K562 (cell line): ENCODE results near the gene LARP4B. TPM values are rescaled to one million over a fixed set of nuclear protein-coding genes. Genes with fewer than 3 reads are reported as not detected.

Experiments used
- ATAC-seq: fragments of 200-7000 bp; cut with Tn5 transposase; 3 replicates; pipeline ENCODE4 v1.9.1; 2020; ENCODE audit warnings: moderate library complexity
- BruUV-seq: library from RNA; stranded (reverse); fragments of 400-500 nt; replicated peaks from 2 replicates; lab custom pipeline; 2021; lab: Mats Ljungman, UMichigan
- CTCF ChIA-PET: fragments of 300-600 bp; formaldehyde crosslinking; extraction: SDS; loops from one replicate; lab custom pipeline; 2021; ENCODE audit warnings: low intra/inter-chr PET ratio; lab: Yijun Ruan, JAX
- POLR2A ChIA-PET: fragments of 300-600, 350-650 bp; sonication (Branson Sonifier 250); formaldehyde crosslinking; extraction: SDS; loops from one replicate; lab custom pipeline; 2021; ENCODE audit warnings: antibody characterized with exemption, inconsistent platforms; lab: Yijun Ruan, JAX
- DNase-seq, 4 experiments: peaks; one replicate each; pipeline versions ENCODE4 v3.0.0 to v3.0.0-alpha.2; 2011 to 2018; ENCODE audit warnings: low spot score in 3 of 4, mixed read lengths in 3 of 4; ENCODE audit errors: extremely low read depth in 1 of 4
- FAIRE-seq: peaks from 2 replicates; lab custom pipeline; 2011; peaks lifted over from hg19 to GRCh38; lab: Jason Lieb, UNC
- H2AFZ ChIP-seq: 2 replicates; pipeline ENCODE4 v1.6.0; 2011; ENCODE audit warnings: low read depth, low read length, control low read depth, inconsistent platforms
- H3K27ac ChIP-seq: fragments of 200-600 bp; 3 replicates; pipeline ENCODE4 v1.8.0; 2011; ENCODE audit warnings: low read depth, mild to moderate bottlenecking, control low read depth, inconsistent platforms, low read length, moderate library complexity, mixed read lengths; ENCODE audit errors: extremely low read depth
- H3K27me3 ChIP-seq, 2 experiments: fragments of 300-600 bp in 1 of 2; 2 replicates in 1 of 2; 3 replicates in 1 of 2; pipeline versions ENCODE4 v1.6.0 to v1.8.0; 2011; ENCODE audit warnings: inconsistent platforms in 2 of 2, low read length in 2 of 2, mild to moderate bottlenecking in 1 of 2, mixed read lengths in 1 of 2, moderate library complexity in 1 of 2; ENCODE audit not compliant: control insufficient read depth in 2 of 2, insufficient read depth in 2 of 2
- H3K36me3 ChIP-seq: fragments of 300-600 bp; 3 replicates; pipeline ENCODE4 v1.8.0; 2011; ENCODE audit warnings: mild to moderate bottlenecking, low read length, inconsistent platforms; ENCODE audit not compliant: control insufficient read depth, insufficient read depth
- H3K4me1 ChIP-seq, 2 experiments: fragments of 200-600 bp in 1 of 2; replicated peaks in 1 of 2; 2 replicates in 1 of 2; 3 replicates in 1 of 2; pipeline versions ENCODE4 v1.5.1 to v1.8.0; 2011; ENCODE audit warnings: inconsistent platforms in 2 of 2, low read length in 2 of 2, mild to moderate bottlenecking in 1 of 2, mixed read lengths in 1 of 2, moderate library complexity in 1 of 2; ENCODE audit not compliant: control insufficient read depth in 2 of 2, insufficient read depth in 2 of 2
- H3K4me2 ChIP-seq: 2 replicates; pipeline ENCODE4 v1.6.1; 2011; ENCODE audit warnings: low read length, control low read depth, inconsistent platforms, mixed read lengths; ENCODE audit not compliant: insufficient read depth
- H3K4me3 ChIP-seq: fragments of 200-600 bp; sonication (generic), shearing (Covaris generic); 2 replicates; pipeline ENCODE4 v1.5.1; 2016; ENCODE audit warnings: control low read depth, inconsistent platforms
- H3K79me2 ChIP-seq: fragments of 200-600 bp; 3 replicates; pipeline ENCODE4 v1.8.0; 2011; ENCODE audit warnings: low read length, inconsistent platforms; ENCODE audit not compliant: control insufficient read depth, insufficient read depth
- H3K9ac ChIP-seq, 2 experiments: 2 replicates each; pipeline versions ENCODE4 v1.6.0 to v1.6.1; 2011; ENCODE audit warnings: low read depth in 2 of 2, low read length in 2 of 2, control low read depth in 1 of 2, inconsistent platforms in 1 of 2, mild to moderate bottlenecking in 1 of 2, mixed read lengths in 1 of 2; ENCODE audit not compliant: insufficient read depth in 1 of 2
- H3K9me1 ChIP-seq: one replicate; pipeline ENCODE4 v1.6.0; 2011; ENCODE audit warnings: inconsistent platforms, mild to moderate bottlenecking, low read length, moderate library complexity; ENCODE audit not compliant: control insufficient read depth, insufficient read depth
- H3K9me3 ChIP-seq: replicated peaks from 2 replicates; pipeline ENCODE4 v1.5.1; 2011; ENCODE audit warnings: low read depth, low read length, inconsistent platforms; ENCODE audit not compliant: control insufficient read depth, insufficient read depth
- H4K20me1 ChIP-seq: replicated peaks from 2 replicates; pipeline ENCODE4 v1.6.1; 2011; ENCODE audit warnings: low read length, inconsistent platforms, mixed read lengths; ENCODE audit not compliant: control insufficient read depth, insufficient read depth
- CBX3 ChIP-seq, 2 experiments: IDR thresholded peaks; 1 replicate in 1 of 2; 2 replicates in 1 of 2; pipeline ENCODE4 v1.6.1; 2012; ENCODE audit warnings: inconsistent platforms in 2 of 2, low read length in 2 of 2, borderline replicate concordance in 1 of 2, control low read depth in 1 of 2
- ETV6 ChIP-seq, 3 experiments: fragments of 150-350 bp in 1 of 3; sonication (generic) in 1 of 3; formaldehyde crosslinking in 1 of 3; IDR thresholded peaks; 2 replicates each; pipeline versions ENCODE4 v1.6.1 to v1.8.0; 2014 to 2022; ENCODE audit warnings: borderline replicate concordance in 2 of 3, low read depth in 2 of 3, antibody characterized with exemption in 1 of 3, low read length in 1 of 3, mild to moderate bottlenecking in 1 of 3, missing genetic modification reagents in 1 of 3
- FOXM1 ChIP-seq, 2 experiments: fragments of 450-650 bp in 1 of 2; sonication (generic) in 1 of 2; formaldehyde crosslinking in 1 of 2; IDR thresholded peaks; 2 replicates each; pipeline versions ENCODE4 v1.6.1 to v1.9.0; 2017 to 2022; ENCODE audit warnings: low read depth in 2 of 2, mild to moderate bottlenecking in 2 of 2, missing genetic modification reagents in 1 of 2, moderate library complexity in 1 of 2
- MXD1 ChIP-seq: fragments of 250-450 bp; sonication (Bioruptor Pico); IDR thresholded peaks from 2 replicates; pipeline ENCODE4 v1.8.0; 2021; ENCODE audit warnings: borderline replicate concordance, mild to moderate bottlenecking, moderate library complexity; ENCODE audit not compliant: poor library complexity, severe bottlenecking
- POLR2H ChIP-seq: IDR thresholded peaks from 2 replicates; pipeline ENCODE4 v1.6.1; 2016; ENCODE audit warnings: missing genetic modification characterization, low read depth, mild to moderate bottlenecking, control low read depth, missing compliant biosample characterization, moderate library complexity
- POLR3A ChIP-seq: IDR thresholded peaks from 2 replicates; pipeline ENCODE4 v1.6.1; 2011; ENCODE audit warnings: borderline replicate concordance, mild to moderate bottlenecking, moderate library complexity; ENCODE audit not compliant: insufficient read length, insufficient read depth; ENCODE audit errors: extremely low read depth
- PYGO2 ChIP-seq: fragments of 450-650 bp; IDR thresholded peaks from 2 replicates; pipeline ENCODE4 v1.6.1; 2016; ENCODE audit warnings: mild to moderate bottlenecking, missing genetic modification characterization, moderate library complexity, missing compliant biosample characterization
- SREBF2 ChIP-seq: sonication (generic); formaldehyde crosslinking; IDR thresholded peaks from 2 replicates; pipeline ENCODE4 v1.4.0; 2020; ENCODE audit warnings: mild to moderate bottlenecking, missing genetic modification reagents
- SRF ChIP-seq, 2 experiments: fragments of 250-450, 450-650 bp in 1 of 2; sonication (Bioruptor Pico) in 1 of 2; sonication (generic) in 1 of 2; formaldehyde crosslinking; IDR thresholded peaks; 2 replicates each; pipeline versions ENCODE4 v1.5.0 to v1.5.1; 2020 to 2022; ENCODE audit warnings: mild to moderate bottlenecking in 1 of 2, missing genetic modification reagents in 1 of 2
- TARDBP ChIP-seq: fragments of 450-650 bp; IDR thresholded peaks from 2 replicates; pipeline ENCODE4 v1.6.1; 2016
- TCF7 ChIP-seq: sonication (generic); IDR thresholded peaks from 2 replicates; pipeline ENCODE4 v1.6.1; 2016; ENCODE audit warnings: antibody characterized with exemption, borderline replicate concordance
- TCFL5 ChIP-seq: fragments of 250-450 bp; sonication (Bioruptor Pico); conservative IDR thresholded peaks from 2 replicates; pipeline ENCODE4 v1.6.1; 2021; ENCODE audit warnings: mild to moderate bottlenecking, moderate library complexity, matching md5 sums
- XRCC4 ChIP-seq: IDR thresholded peaks from one replicate; pipeline ENCODE4 v1.6.1; 2011; ENCODE audit not compliant: insufficient read depth, insufficient read length; ENCODE audit errors: extremely low read depth
- YY1 ChIP-seq, 3 experiments: IDR thresholded peaks; 2 replicates each; pipeline ENCODE4 v1.6.1; 2011; ENCODE audit warnings: low read length in 2 of 3, mild to moderate bottlenecking in 2 of 3, moderate library complexity in 2 of 3, borderline replicate concordance in 1 of 3, control low read depth in 1 of 3, low read depth in 1 of 3; ENCODE audit not compliant: insufficient read depth in 3 of 3, insufficient replicate concordance in 2 of 3, control insufficient read depth in 1 of 3, insufficient read length in 1 of 3; ENCODE audit errors: extremely low read depth in 1 of 3
- ZNF12 ChIP-seq: sonication (generic); formaldehyde crosslinking; IDR thresholded peaks from 2 replicates; pipeline ENCODE4 v1.4.0; 2020; ENCODE audit warnings: mild to moderate bottlenecking, missing genetic modification reagents
- ZNF436 ChIP-seq: fragments of 250-450, 450-650 bp; sonication (Bioruptor Pico); formaldehyde crosslinking; IDR thresholded peaks from 2 replicates; pipeline ENCODE4 v1.7.0; 2020; ENCODE audit warnings: mild to moderate bottlenecking
- WGBS: fragments of 100-300 bp; shearing (Covaris generic); methylation state at CpG from one replicate; pipeline ENCODE4 v1.1.6; 2016; ENCODE audit warnings: low coverage, mixed read lengths; ENCODE audit not compliant: insufficient coverage; ENCODE audit errors: missing lambda C conversion rate; 5-methylcytosine and 5-hydroxymethylcytosine counted together
- in situ Hi-C: fragments of 300-500 bp; cut with MboI; formaldehyde crosslinking; loops from 4 replicates; pipeline ENCODE4 v1.15.0; 2018; ENCODE audit warnings: inconsistent platforms, mixed read lengths
- intact Hi-C: fragments of 100-400 bp; cut with micrococcal nuclease; formaldehyde crosslinking; loops from 2 replicates; pipeline ENCODE4 v1.14.2; 2022
- polyA plus RNA-seq, 8 experiments: library from polyadenylated mRNA; depleted of rRNA in 4 of 8; stranded (reverse) in 5 of 8; unstranded in 3 of 8; fragments of >200 nt; fragmentation: Nextera tagmentation in 2 of 8; fragmentation: Illumina TruSeq in 1 of 8; extraction: Ambion mirVana in 2 of 8; extraction: Trizol in 1 of 8; gene quantifications; 2 replicates each; pipeline versions ENCODE4 v1.2.1 to v1.2.3, GENCODE V29; 2011 to 2014; ENCODE audit warnings: inconsistent platforms in 1 of 8, missing spikeins in 1 of 8
- total RNA-seq, 7 experiments: library from RNA; depleted of rRNA in 6 of 7; stranded (reverse); fragments of >200 nt in 6 of 7; fragmentation: Illumina TruSeq in 2 of 7; extraction: Trizol in 2 of 7; gene quantifications; 2 replicates each; pipeline versions ENCODE4 v1.2.1 to v1.2.3, GENCODE V29; 2011 to 2021; ENCODE audit warnings: low replicate concordance in 1 of 7

The LARP4B gene
- total and polyA plus RNA-seq, 9 of the 15 experiments (the other 6 are each of a cell fraction or from before 2014, with no cell fraction given) = 11.8 to 130 (median 42.6) TPM

DNA sequence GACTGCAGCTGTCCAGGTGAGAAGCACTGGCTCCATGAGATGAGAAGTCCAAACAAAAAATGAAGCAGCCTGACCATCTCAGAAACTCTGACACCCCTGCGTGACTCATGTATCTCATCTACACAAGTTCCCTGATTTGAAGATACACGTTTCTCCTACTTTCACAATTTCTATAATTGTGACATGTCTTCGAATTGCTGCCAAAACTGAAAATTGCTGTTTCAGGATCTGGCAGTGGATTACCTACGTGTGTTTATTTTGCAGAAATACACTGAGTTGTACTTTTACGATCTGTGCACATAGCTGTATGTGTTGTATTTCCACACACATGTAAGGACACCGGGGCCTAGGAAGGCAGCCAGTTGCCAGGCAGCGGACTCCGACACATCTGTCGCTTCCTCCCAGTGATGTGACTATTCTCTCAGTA is 53.2 kb downstream of the LARP4B start (continued):
- TF ChIP-seq ETV6 (IDR thresholded peaks at IDR 0.05; ENCODE audit: borderline replicate concordance in 1 of 2, low read depth in 2 of 2, low read length in 1 of 2) (no peak), ETV6 (CRISPR knock-in tag; IDR thresholded peaks at IDR 0.05; ENCODE audit: borderline replicate concordance) (no peak), POLR3A (no peak), POLR2H (tag) (no peak), ZNF12 (CRISPR knock-in tag) (no peak), MXD1 (no peak)

- no TSS peak for BruUV-seq
- in situ Hi-C loops = no loop called here
Measured at GRCh38 chr10:876438-876837, 55.1 kb downstream of the LARP4B start.

More at GRCh38 chr10:876438-876837, 55.1 kb downstream of the LARP4B start:
- Histone ChIP-seq H3K4me1 (no peaks in the 10 kb centered on the region), H3K9me1 (no peaks in the 10 kb centered on the region), H2AFZ (no peak overlapping the region), H3K4me2 (no peak overlapping the region), H3K4me3 (no peak overlapping the region), H3K36me3 (peaks cover 91% of the 10 kb centered on the region), H3K27me3 (no peaks in the 10 kb centered on the region), H3K27ac (no peak overlapping the region), H3K9ac (no peak overlapping the region), H3K79me2 (peaks cover 56% of the 10 kb centered on the region), H3K9me3 (no peaks in the 10 kb centered on the region), H4K20me1 (peaks cover 3% of the 10 kb centered on the region)
- no peak for ATAC-seq
- CTCF ChIA-PET = no interaction called here
- TF ChIP-seq TCFL5 (CRISPR knock-in tag) (no peak), PYGO2 (tag) (no peak), TCF7 (no peak), SRF (CRISPR knock-in tag; IDR thresholded peaks at IDR 0.05) (no peak), ZNF12 (CRISPR knock-in tag) (no peak), XRCC4 (no peak), ZNF436 (CRISPR knock-in tag) (no peak), CBX3 (IDR thresholded peaks at IDR 0.05; ENCODE audit: borderline replicate concordance in 1 of 2, low read length in 2 of 2) (no peak), YY1 (IDR thresholded peaks at IDR 0.05; ENCODE audit: borderline replicate concordance in 1 of 3, control insufficient read depth in 1 of 3, extremely low read depth in 1 of 3, insufficient read depth in 3 of 3, insufficient read length in 1 of 3, insufficient replicate concordance in 2 of 3, low read depth in 1 of 3, low read length in 2 of 3) (no peak), SREBF2 (CRISPR knock-in tag) (no peak), FOXM1 (IDR thresholded peaks at IDR 0.05; ENCODE audit: low read depth) (no peak), FOXM1 (CRISPR knock-in tag; IDR thresholded peaks at IDR 0.05; ENCODE audit: low read depth) (no peak), TARDBP (no peak)
- intact Hi-C loops = no loop called here
- no peak for FAIRE-seq
- POLR2A ChIA-PET = no interaction called here
- WGBS = 94% methylated on average over 2 of the region's 2 CpGs
- no peak for DNase-seq
